Measurements from ENCODE around the gene MFSD6. TPM values are rescaled to one million over a fixed set of nuclear protein-coding genes. Genes with fewer than 3 reads are reported as not detected.
"Not testable (repeated sequence)": the region's sequence is repeated elsewhere in the genome, so short reads cannot be mapped to it uniquely, and the experiment has no call there.

Gene MFSD6
- total RNA-seq, 4 donors from 2014 or later: 43.1 to 123 (median 60.5) TPM

DNA sequence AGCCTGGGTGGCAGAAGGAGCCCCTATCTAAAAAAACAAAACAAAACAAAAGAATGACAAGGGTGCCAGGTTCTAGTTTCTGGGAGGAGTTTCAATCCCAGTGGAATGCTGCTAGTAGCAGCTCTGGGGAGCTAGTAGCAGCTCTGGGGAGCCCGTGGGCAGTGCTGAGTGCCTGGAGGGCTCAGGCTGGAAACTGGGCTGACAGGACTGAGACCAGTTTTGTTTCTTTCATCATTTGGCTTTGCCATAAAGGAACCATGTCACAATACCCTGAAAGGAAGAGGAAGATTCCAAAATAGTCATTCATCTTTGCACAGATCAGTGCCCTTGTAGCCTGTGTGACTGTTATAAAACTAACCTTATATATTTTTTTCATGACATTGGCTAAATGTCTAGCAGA lies 10.6 kb downstream of the MFSD6 start:
- no peak for ATAC-seq (ENCODE audit: low FRiP score)

GRCh38 chr2:190420801-190421200 lies 12.6 kb downstream of the MFSD6 start:
- no peak for TF ChIP-seq CTCF (IDR thresholded peaks at IDR 0.05)
- no peak for DNase-seq (ENCODE audit: low spot score)
- no peak for ATAC-seq (ENCODE audit: low FRiP score)

More for the DNA sequence above, 10.6 kb downstream of the MFSD6 start:
- DNase-seq (ENCODE audit: low spot score): no peak
- no peak for TF ChIP-seq CTCF (IDR thresholded peaks at IDR 0.05)

- ATAC-seq (ENCODE audit: low FRiP score): no peak
- no peak for TF ChIP-seq CTCF (IDR thresholded peaks at IDR 0.05)
- DNase-seq (ENCODE audit: low spot score): no peak
These were observed 17.2 kb downstream of the MFSD6 start for GRCh38 chr2:190425221-190425866.

GRCh38 chr2:190425883-190426658 lies 17.9 kb downstream of the MFSD6 start:
- ATAC-seq (ENCODE audit: low FRiP score) (no peak), DNase-seq (ENCODE audit: low spot score) (no peak)
- no peak for TF ChIP-seq CTCF (IDR thresholded peaks at IDR 0.05)

- ATAC-seq (ENCODE audit: low FRiP score); DNase-seq (ENCODE audit: low spot score): not testable (repeated sequence)
These were observed 22.7 kb downstream of the MFSD6 start for GRCh38 chr2:190430866-190431265.

DNA sequence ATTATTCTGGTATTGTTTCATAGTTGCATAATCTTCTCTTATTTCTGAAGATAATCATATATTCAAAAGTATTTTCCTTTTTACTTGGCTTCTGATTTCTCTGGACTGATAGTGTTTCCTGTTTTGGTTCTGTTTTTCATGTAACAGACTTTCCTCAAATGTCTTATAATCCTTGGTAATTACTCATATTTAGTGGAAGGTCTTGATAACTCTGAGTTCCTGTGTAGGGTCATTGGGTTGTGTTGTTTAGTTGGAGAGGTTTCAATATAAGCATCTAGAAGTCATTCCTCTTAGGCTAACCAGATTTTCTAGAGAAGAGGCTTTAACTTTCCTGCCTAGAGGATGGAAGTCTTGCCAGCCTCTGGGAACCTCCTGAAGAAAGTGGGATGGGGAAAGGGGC lies 23.8 kb downstream of the MFSD6 start:
- ATAC-seq (ENCODE audit: low FRiP score) (no peak), DNase-seq (ENCODE audit: low spot score) (no peak)
- TF ChIP-seq CTCF (IDR thresholded peaks at IDR 0.05): no peak

- TF ChIP-seq CTCF (IDR thresholded peaks at IDR 0.05): no peak
- no peak for ATAC-seq (ENCODE audit: low FRiP score)
- no peak for DNase-seq (ENCODE audit: low spot score)
These were observed 24.5 kb downstream of the MFSD6 start for GRCh38 chr2:190432567-190433231.

All from omental fat pad (tissue), 4 donors.